IMR-90 (cell line): ENCODE results near the gene CDH7. TPM values are rescaled to one million over a fixed set of nuclear protein-coding genes. Genes with fewer than 3 reads are reported as not detected.

Experiments
- ATAC-seq: fragments of 200-7000 bp; cut with Tn5 transposase; 2 replicates; pipeline ENCODE4 v1.9.1; 2020; ENCODE audit warnings: low read depth, mild to moderate bottlenecking, moderate library complexity
- BruUV-seq: library from RNA; stranded (reverse); fragments of 400-500 nt; replicated peaks from 2 replicates; lab custom pipeline; 2021; lab: Mats Ljungman, UMichigan
- CTCF ChIA-PET: fragments of 300-600 bp; formaldehyde crosslinking; extraction: SDS; loops from one replicate; lab custom pipeline; 2021; ENCODE audit warnings: antibody characterized with exemption; lab: Yijun Ruan, JAX
- POLR2A ChIA-PET: fragments of 300-600 bp; sonication (Branson Sonifier 250); formaldehyde crosslinking; loops from one replicate; lab custom pipeline; 2022; ENCODE audit warnings: antibody characterized with exemption; ENCODE audit not compliant: unreplicated experiment; lab: Charles Lee
- DNase-seq: peaks from one replicate; pipeline ENCODE4 v3.0.0; 2013
- H2AFZ ChIP-seq: replicated peaks from 2 replicates; pipeline ENCODE3; 2013; ENCODE audit warnings: low read length, mild to moderate bottlenecking; ENCODE audit not compliant: poor library complexity
- H2AK5ac ChIP-seq: 2 replicates; pipeline ENCODE4 v1.6.1; 2013; ENCODE audit warnings: low read depth, low read length, inconsistent platforms
- H2AK9ac ChIP-seq: replicated peaks from 2 replicates; pipeline ENCODE3; 2013; ENCODE audit warnings: mild to moderate bottlenecking, low read depth, low read length, moderate library complexity; ENCODE audit not compliant: poor library complexity
- H2BK120ac ChIP-seq: 2 replicates; pipeline ENCODE4 v1.6.1; 2013; ENCODE audit warnings: low read depth, low read length, inconsistent platforms
- H2BK15ac ChIP-seq: 3 replicates; pipeline ENCODE4 v1.6.1; 2013; ENCODE audit warnings: low read depth, low read length, inconsistent platforms
- H2BK20ac ChIP-seq: 2 replicates; pipeline ENCODE4 v1.6.1; 2013; ENCODE audit warnings: low read depth, mild to moderate bottlenecking, inconsistent platforms, low read length, moderate library complexity
- H2BK5ac ChIP-seq: 2 replicates; pipeline ENCODE4 v1.6.1; 2013; ENCODE audit warnings: mild to moderate bottlenecking, low read depth, low read length, inconsistent platforms; ENCODE audit not compliant: poor library complexity, severe bottlenecking
- H3K14ac ChIP-seq: replicated peaks from 2 replicates; pipeline ENCODE4 v1.6.1; 2013; ENCODE audit warnings: low read depth, low read length, inconsistent platforms
- H3K18ac ChIP-seq: 2 replicates; pipeline ENCODE4 v1.6.1; 2013; ENCODE audit warnings: low read depth, low read length, control low read depth
- H3K23ac ChIP-seq: 2 replicates; pipeline ENCODE4 v1.6.1; 2013; ENCODE audit warnings: low read depth, low read length, inconsistent platforms
- H3K27ac ChIP-seq: 2 replicates; pipeline ENCODE4 v1.5.1; 2013; ENCODE audit warnings: mild to moderate bottlenecking, control low read depth, low read length; ENCODE audit not compliant: insufficient read depth
- H3K27me3 ChIP-seq: 2 replicates; pipeline ENCODE4 v1.6.1; 2013; ENCODE audit warnings: low read length; ENCODE audit not compliant: control insufficient read depth, insufficient read depth
- H3K36me3 ChIP-seq: 2 replicates; pipeline ENCODE4 v1.6.1; 2013; ENCODE audit warnings: low read length, mixed read lengths; ENCODE audit not compliant: control insufficient read depth, insufficient read depth
- H3K4ac ChIP-seq: 2 replicates; pipeline ENCODE4 v1.6.1; 2013; ENCODE audit warnings: low read depth, low read length, inconsistent platforms
- H3K4me1 ChIP-seq: 2 replicates; pipeline ENCODE4 v1.6.1; 2013; ENCODE audit warnings: low read length, mixed read lengths; ENCODE audit not compliant: control insufficient read depth, insufficient read depth
- H3K4me2 ChIP-seq: 2 replicates; pipeline ENCODE4 v1.6.1; 2013; ENCODE audit warnings: low read depth, mild to moderate bottlenecking, control low read depth, low read length, moderate library complexity
- H3K4me3 ChIP-seq: 2 replicates; pipeline ENCODE4 v1.5.1; 2013; ENCODE audit warnings: low read depth, mild to moderate bottlenecking, control low read depth, low read length, moderate library complexity; ENCODE audit not compliant: insufficient read depth
- H3K56ac ChIP-seq: 2 replicates; pipeline ENCODE4 v1.6.1; 2013; ENCODE audit warnings: low read length, inconsistent platforms; ENCODE audit not compliant: insufficient read depth; ENCODE audit errors: extremely low read depth
- H3K79me1 ChIP-seq, 2 experiments: 2 replicates each; pipeline ENCODE4 v1.6.1; 2013; ENCODE audit warnings: low read length in 2 of 2, inconsistent platforms in 1 of 2, low read depth in 1 of 2
- H3K9ac ChIP-seq: 2 replicates; pipeline ENCODE4 v1.6.1; 2013; ENCODE audit warnings: low read depth, low read length, control low read depth
- H3K9me1 ChIP-seq: 2 replicates; pipeline ENCODE4 v1.6.1; 2013; ENCODE audit warnings: low read length, inconsistent platforms; ENCODE audit not compliant: insufficient read depth
- H3K9me3 ChIP-seq: 2 replicates; pipeline ENCODE4 v1.6.1; 2013; ENCODE audit warnings: low read length; ENCODE audit not compliant: control insufficient read depth, insufficient read depth
- H4K20me1 ChIP-seq: 2 replicates; pipeline ENCODE4 v1.6.1; 2013; ENCODE audit warnings: low read length, inconsistent platforms; ENCODE audit not compliant: insufficient read depth
- H4K5ac ChIP-seq: 2 replicates; pipeline ENCODE4 v1.6.1; 2013; ENCODE audit warnings: mild to moderate bottlenecking, low read depth, low read length, control low read depth
- H4K8ac ChIP-seq, 2 experiments: 2 replicates each; pipeline ENCODE4 v1.6.1; 2013; ENCODE audit warnings: low read depth in 2 of 2, low read length in 2 of 2, control low read depth in 1 of 2, inconsistent platforms in 1 of 2
- H4K91ac ChIP-seq: 2 replicates; pipeline ENCODE4 v1.6.1; 2013; ENCODE audit warnings: low read depth, low read length, inconsistent platforms; ENCODE audit not compliant: insufficient read depth
- BHLHE40 ChIP-seq: fragments of 150-350 bp; IDR thresholded peaks from 2 replicates; pipeline ENCODE4 v1.6.1; 2016; ENCODE audit warnings: mild to moderate bottlenecking, low read depth, low read length
- CTCF ChIP-seq: conservative IDR thresholded peaks from 2 replicates; pipeline ENCODE4 v1.5.1; 2012; ENCODE audit warnings: mild to moderate bottlenecking, low read depth, low read length, improper control_type of control experiment
- FOS ChIP-seq: fragments of 150-350 bp; IDR thresholded peaks from 2 replicates; pipeline ENCODE4 v1.6.1; 2016; ENCODE audit warnings: low read depth, low read length
- MAFK ChIP-seq: IDR thresholded peaks from 2 replicates; pipeline ENCODE4 v1.6.1; 2012; ENCODE audit warnings: low read depth, low read length, improper control_type of control experiment
- MAZ ChIP-seq: IDR thresholded peaks from 2 replicates; pipeline ENCODE4 v1.6.1; 2012; ENCODE audit warnings: low read depth, mild to moderate bottlenecking, low read length, improper control_type of control experiment, moderate library complexity, borderline replicate concordance
- MXI1 ChIP-seq: IDR thresholded peaks from 2 replicates; pipeline ENCODE4 v1.6.1; 2012; ENCODE audit warnings: low read depth, mild to moderate bottlenecking, low read length, moderate library complexity, borderline replicate concordance
- NFE2L2 ChIP-seq: fragments of 150-350 bp; IDR thresholded peaks from 2 replicates; pipeline ENCODE4 v1.6.1; 2016; ENCODE audit warnings: low read depth, mild to moderate bottlenecking, low read length
- POLR2A ChIP-seq: IDR thresholded peaks from 2 replicates; pipeline ENCODE4 v1.6.1; 2012; ENCODE audit warnings: mild to moderate bottlenecking, low read depth, low read length
- RAD21 ChIP-seq: IDR thresholded peaks from 2 replicates; pipeline ENCODE4 v1.6.1; 2012; ENCODE audit warnings: low read length, improper control_type of control experiment
- RCOR1 ChIP-seq: IDR thresholded peaks from 2 replicates; pipeline ENCODE4 v1.6.1; 2012; ENCODE audit warnings: mild to moderate bottlenecking, low read length, improper control_type of control experiment; ENCODE audit not compliant: insufficient replicate concordance
- RFX5 ChIP-seq: IDR thresholded peaks from 2 replicates; pipeline ENCODE4 v1.8.0; 2012; ENCODE audit warnings: low read depth, mild to moderate bottlenecking, low read length, moderate library complexity
- SMC3 ChIP-seq: fragments of 150-350 bp; IDR thresholded peaks from 2 replicates; pipeline ENCODE4 v1.6.1; 2016; ENCODE audit warnings: low read depth, mild to moderate bottlenecking, antibody characterized with exemption, low read length, moderate library complexity
- WGBS, 2 experiments: methylation state at CpG; one replicate each; pipeline versions ENCODE4 v1.1.5 to v1.1.7; 2013; ENCODE audit warnings: missing lambda C conversion rate in 2 of 2; ENCODE audit not compliant: insufficient read length in 1 of 2; ENCODE audit errors: extremely low coverage in 2 of 2; 5-methylcytosine and 5-hydroxymethylcytosine counted together
- dilution Hi-C: fragments of 300-500 bp; cut with HindIII; formaldehyde crosslinking; loops from one replicate; pipeline ENCODE4 v1.14.3; 2018; ENCODE audit warnings: low sequenced_read_pairs; ENCODE audit not compliant: unreplicated experiment
- in situ Hi-C: fragments of 300-500 bp; cut with MboI; formaldehyde crosslinking; loops from 3 replicates; pipeline ENCODE4 v1.14.3; 2019; ENCODE audit warnings: low sequenced_read_pairs, inconsistent platforms, mixed read lengths
- intact Hi-C: fragments of 100-400 bp; cut with micrococcal nuclease; formaldehyde crosslinking; loops from 2 replicates; pipeline ENCODE4 v1.10.0; 2022
- polyA plus RNA-seq, 3 experiments: library from polyadenylated mRNA; depleted of rRNA; stranded (reverse); fragments of >200 nt; gene quantifications; 2 replicates each; pipeline ENCODE4 v1.2.3, GENCODE V29; 2012; ENCODE audit warnings: low replicate concordance in 1 of 3
- total RNA-seq: library from RNA; depleted of rRNA; stranded (reverse); fragments of >200 nt; gene quantifications from 2 replicates; pipeline ENCODE4 v1.2.3, GENCODE V29; 2012
- TF ChIP-seq, protein P1 (sequence below): fragments of 150-350 bp; IDR thresholded peaks from 2 replicates; pipeline ENCODE4 v1.6.1; 2016; ENCODE audit warnings: low read depth, mild to moderate bottlenecking, low read length, moderate library complexity, borderline replicate concordance
- TF ChIP-seq, protein P2 (sequence below): fragments of 150-350 bp; IDR thresholded peaks from 2 replicates; pipeline ENCODE4 v1.6.1; 2017; ENCODE audit warnings: mild to moderate bottlenecking, antibody characterized with exemption, low read length, low read depth

CDH7 gene
- total and polyA plus RNA-seq, 2 of the 4 experiments (the other 2 are of a cell fraction) = not detected

DNA sequence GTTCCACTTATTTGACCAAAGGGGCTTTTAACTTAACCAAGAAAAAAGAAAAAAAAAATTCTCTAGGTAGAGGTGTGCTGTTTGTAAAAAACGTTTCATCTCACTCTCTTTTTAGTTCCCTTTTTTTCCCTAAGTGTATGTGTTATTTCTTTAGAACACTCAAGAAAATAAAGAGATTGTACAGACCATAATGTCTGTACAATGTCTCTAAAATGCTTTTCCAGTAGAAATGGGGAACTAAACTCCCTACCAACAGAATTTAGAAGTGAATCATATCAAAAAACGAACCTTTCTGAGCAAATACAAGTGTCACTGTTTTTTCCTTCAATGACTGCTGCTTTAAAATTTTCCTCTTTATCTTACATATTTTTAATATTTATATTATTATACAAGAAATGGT is 72.0 kb downstream of the CDH7 start:
- Histone ChIP-seq H3K9me3 (peaks cover 2% of the 10 kb centered on the region; the same call in 1 of the 2 replicates), H3K18ac (no peak overlapping the region), H2BK15ac (no peak overlapping the region), H4K91ac (no peak overlapping the region), H4K5ac (no peak overlapping the region), H3K27ac (no peak overlapping the region), H4K8ac (no peak overlapping the region), H3K4me1 (no peaks in the 10 kb centered on the region), H3K27me3 (no peaks in the 10 kb centered on the region), H2BK5ac (no peak overlapping the region), H3K36me3 (no peaks in the 10 kb centered on the region), H2AFZ (no peak overlapping the region), H3K14ac (no peak overlapping the region), H3K4ac (no peak overlapping the region), H2AK5ac (no peak overlapping the region), H3K4me3 (no peak overlapping the region), H3K9ac (no peak overlapping the region), H4K20me1 (no peaks in the 10 kb centered on the region), H2BK20ac (no peak overlapping the region), H3K9me1 (no peaks in the 10 kb centered on the region), H2AK9ac (no peak overlapping the region), H2BK120ac (no peak overlapping the region), H3K79me1 (no peaks in the 10 kb centered on the region), H3K4me2 (no peak overlapping the region), H3K23ac (no peak overlapping the region), H3K56ac (no peak overlapping the region)
- ChIA-PET CTCF (no interaction called here), POLR2A (no interaction called here)
- DNase-seq (no peak), ATAC-seq (no peak)
- no CpG with 5 or more reads among the region's 2 CpGs for WGBS, 2 experiments
- TF ChIP-seq CTCF = no peak
- TF ChIP-seq, protein P1, sequence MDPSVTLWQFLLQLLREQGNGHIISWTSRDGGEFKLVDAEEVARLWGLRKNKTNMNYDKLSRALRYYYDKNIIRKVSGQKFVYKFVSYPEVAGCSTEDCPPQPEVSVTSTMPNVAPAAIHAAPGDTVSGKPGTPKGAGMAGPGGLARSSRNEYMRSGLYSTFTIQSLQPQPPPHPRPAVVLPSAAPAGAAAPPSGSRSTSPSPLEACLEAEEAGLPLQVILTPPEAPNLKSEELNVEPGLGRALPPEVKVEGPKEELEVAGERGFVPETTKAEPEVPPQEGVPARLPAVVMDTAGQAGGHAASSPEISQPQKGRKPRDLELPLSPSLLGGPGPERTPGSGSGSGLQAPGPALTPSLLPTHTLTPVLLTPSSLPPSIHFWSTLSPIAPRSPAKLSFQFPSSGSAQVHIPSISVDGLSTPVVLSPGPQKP = no peak
- TF ChIP-seq POLR2A = no peak
- TF ChIP-seq, protein P2, sequence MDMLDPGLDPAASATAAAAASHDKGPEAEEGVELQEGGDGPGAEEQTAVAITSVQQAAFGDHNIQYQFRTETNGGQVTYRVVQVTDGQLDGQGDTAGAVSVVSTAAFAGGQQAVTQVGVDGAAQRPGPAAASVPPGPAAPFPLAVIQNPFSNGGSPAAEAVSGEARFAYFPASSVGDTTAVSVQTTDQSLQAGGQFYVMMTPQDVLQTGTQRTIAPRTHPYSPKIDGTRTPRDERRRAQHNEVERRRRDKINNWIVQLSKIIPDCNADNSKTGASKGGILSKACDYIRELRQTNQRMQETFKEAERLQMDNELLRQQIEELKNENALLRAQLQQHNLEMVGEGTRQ = no peak
- TF ChIP-seq BHLHE40 = no peak
- TF ChIP-seq MAZ = no peak
- no peak for TF ChIP-seq FOS
- TF ChIP-seq RFX5 = no peak
- no peak for TF ChIP-seq RCOR1
- TF ChIP-seq MXI1 = no peak
- TF ChIP-seq SMC3 = no peak
- no peak for TF ChIP-seq NFE2L2
- no peak for TF ChIP-seq MAFK
- TF ChIP-seq RAD21 = no peak
- intact Hi-C loops = no loop called here
- BruUV-seq = no TSS peak
- dilution Hi-C loops = no loop called here
- in situ Hi-C loops = no loop called here
